ENCODE measurements around the gene SLBP.

DNA sequence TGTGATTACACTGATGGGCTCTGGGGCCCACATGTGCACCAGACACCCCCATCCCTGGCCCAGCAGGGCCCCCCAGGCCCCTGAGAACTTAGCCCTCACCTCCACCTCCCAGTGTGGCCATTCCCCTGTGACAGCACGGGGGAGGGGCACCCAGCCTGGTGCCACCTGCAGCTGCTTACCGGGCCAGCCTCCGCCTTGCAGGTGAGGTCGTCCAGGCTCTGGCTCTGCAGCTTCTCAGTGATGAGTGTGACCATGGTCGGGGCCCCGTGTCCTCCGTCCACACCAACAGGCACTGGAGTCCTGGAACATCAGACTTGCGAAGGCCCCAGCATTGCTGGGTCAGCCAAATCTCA, 43.7 kb downstream of the SLBP start:
- TF ChIP-seq, protein P1, sequence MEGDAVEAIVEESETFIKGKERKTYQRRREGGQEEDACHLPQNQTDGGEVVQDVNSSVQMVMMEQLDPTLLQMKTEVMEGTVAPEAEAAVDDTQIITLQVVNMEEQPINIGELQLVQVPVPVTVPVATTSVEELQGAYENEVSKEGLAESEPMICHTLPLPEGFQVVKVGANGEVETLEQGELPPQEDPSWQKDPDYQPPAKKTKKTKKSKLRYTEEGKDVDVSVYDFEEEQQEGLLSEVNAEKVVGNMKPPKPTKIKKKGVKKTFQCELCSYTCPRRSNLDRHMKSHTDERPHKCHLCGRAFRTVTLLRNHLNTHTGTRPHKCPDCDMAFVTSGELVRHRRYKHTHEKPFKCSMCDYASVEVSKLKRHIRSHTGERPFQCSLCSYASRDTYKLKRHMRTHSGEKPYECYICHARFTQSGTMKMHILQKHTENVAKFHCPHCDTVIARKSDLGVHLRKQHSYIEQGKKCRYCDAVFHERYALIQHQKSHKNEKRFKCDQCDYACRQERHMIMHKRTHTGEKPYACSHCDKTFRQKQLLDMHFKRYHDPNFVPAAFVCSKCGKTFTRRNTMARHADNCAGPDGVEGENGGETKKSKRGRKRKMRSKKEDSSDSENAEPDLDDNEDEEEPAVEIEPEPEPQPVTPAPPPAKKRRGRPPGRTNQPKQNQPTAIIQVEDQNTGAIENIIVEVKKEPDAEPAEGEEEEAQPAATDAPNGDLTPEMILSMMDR (IDR thresholded peaks at IDR 0.05): no peak
- TF ChIP-seq POLR2AphosphoS5 (IDR thresholded peaks at IDR 0.05): no peak
